HepG2 (cell line): ENCODE results near the gene CRAMP1. TPM values are rescaled to one million over a fixed set of nuclear protein-coding genes. Genes with fewer than 3 reads are reported as not detected.

Experiments
- AHR ChIP-seq: IDR thresholded peaks from 2 replicates; pipeline ENCODE4 v1.6.1; 2018; ENCODE audit warnings: missing genetic modification reagents, missing compliant biosample characterization
- CAMTA2 ChIP-seq: sonication (generic); formaldehyde crosslinking; IDR thresholded peaks from 2 replicates; pipeline ENCODE4 v1.4.0; 2020; ENCODE audit warnings: mild to moderate bottlenecking, missing genetic modification reagents, borderline replicate concordance
- CBX1 ChIP-seq: IDR thresholded peaks from one replicate; pipeline ENCODE4 v1.6.1; 2016; ENCODE audit warnings: antibody characterized with exemption, low read depth
- CREBL2 ChIP-seq: sonication (generic); formaldehyde crosslinking; IDR thresholded peaks from 2 replicates; pipeline ENCODE4 v1.8.1; 2023; ENCODE audit warnings: missing genetic modification reagents, mild to moderate bottlenecking, borderline replicate concordance
- GABPB1 ChIP-seq: IDR thresholded peaks from 2 replicates; pipeline ENCODE4 v1.6.1; 2016; ENCODE audit warnings: mild to moderate bottlenecking, missing genetic modification reagents, moderate library complexity, missing compliant biosample characterization
- KLF12 ChIP-seq: sonication (generic); formaldehyde crosslinking; IDR thresholded peaks from 2 replicates; pipeline ENCODE4 v1.4.0; 2020; ENCODE audit warnings: missing genetic modification reagents, borderline replicate concordance
- LCORL ChIP-seq, 2 experiments: fragments of 450-650 bp in 1 of 2; sonication (generic) in 1 of 2; formaldehyde crosslinking in 1 of 2; IDR thresholded peaks; 2 replicates each; pipeline versions ENCODE4 v1.5.0 to v1.6.1; 2017 to 2020; ENCODE audit warnings: antibody characterized with exemption in 1 of 2, missing genetic modification reagents in 1 of 2
- MTA3 ChIP-seq: sonication (generic); formaldehyde crosslinking; IDR thresholded peaks from 2 replicates; pipeline ENCODE4 v1.4.0; 2020; ENCODE audit warnings: missing genetic modification reagents
- NFE2L1 ChIP-seq: sonication (generic); formaldehyde crosslinking; IDR thresholded peaks from 2 replicates; pipeline ENCODE4 v1.4.0; 2020; ENCODE audit warnings: missing genetic modification reagents, mild to moderate bottlenecking, borderline replicate concordance
- NFKB2 ChIP-seq: sonication (generic); formaldehyde crosslinking; IDR thresholded peaks from 2 replicates; pipeline ENCODE4 v1.4.0; 2020; ENCODE audit warnings: missing genetic modification reagents, borderline replicate concordance
- REXO4 ChIP-seq: sonication (generic); formaldehyde crosslinking; IDR thresholded peaks from 2 replicates; pipeline ENCODE4 v1.8.0; 2022; ENCODE audit warnings: missing genetic modification reagents, mild to moderate bottlenecking, borderline replicate concordance
- SRF ChIP-seq: IDR thresholded peaks from 2 replicates; pipeline ENCODE4 v1.6.1; 2011; ENCODE audit warnings: mild to moderate bottlenecking, low read depth, low read length, moderate library complexity
- ZBTB39 ChIP-seq: sonication (generic); formaldehyde crosslinking; IDR thresholded peaks from 2 replicates; pipeline ENCODE4 v1.5.0; 2020; ENCODE audit warnings: missing genetic modification reagents
- ZFP82 ChIP-seq: sonication (generic); formaldehyde crosslinking; IDR thresholded peaks from 2 replicates; pipeline ENCODE4 v1.5.1; 2020; ENCODE audit warnings: mild to moderate bottlenecking, missing genetic modification reagents, borderline replicate concordance
- ZFX ChIP-seq: sonication (generic); formaldehyde crosslinking; IDR thresholded peaks from 2 replicates; pipeline ENCODE4 v1.4.0; 2020; ENCODE audit warnings: mild to moderate bottlenecking, low read depth, missing genetic modification reagents, moderate library complexity
- ZNF142 ChIP-seq: sonication (generic); formaldehyde crosslinking; IDR thresholded peaks from 2 replicates; pipeline ENCODE4 v1.4.0; 2020; ENCODE audit warnings: missing genetic modification reagents
- ZNF180 ChIP-seq: sonication (generic); formaldehyde crosslinking; IDR thresholded peaks from 2 replicates; pipeline ENCODE4 v1.4.0; 2020; ENCODE audit warnings: low read depth, missing genetic modification reagents, borderline replicate concordance
- ZNF644 ChIP-seq: IDR thresholded peaks from 2 replicates; pipeline ENCODE4 v1.6.1; 2016; ENCODE audit warnings: low read depth
- ZNF724P ChIP-seq: sonication (generic); formaldehyde crosslinking; IDR thresholded peaks from 2 replicates; pipeline ENCODE4 v1.8.0; 2022; ENCODE audit warnings: missing genetic modification reagents, borderline replicate concordance
- polyA plus RNA-seq, 8 experiments: library from polyadenylated mRNA; depleted of rRNA in 3 of 8; stranded (reverse) in 7 of 8; unstranded in 1 of 8; fragments of >200 nt; fragmentation: Illumina TruSeq in 4 of 8; extraction: Trizol in 4 of 8; gene quantifications; 2 replicates each; pipeline versions ENCODE4 v1.2.1 to v1.2.3, GENCODE V29; 2011 to 2016; ENCODE audit warnings: low read depth in 4 of 8, missing spikeins in 1 of 8, mixed read lengths in 1 of 8; ENCODE audit not compliant: insufficient read depth in 1 of 8
- total RNA-seq, 5 experiments: library from RNA; depleted of rRNA; stranded (reverse); fragments of >200 nt; fragmentation: Illumina TruSeq; extraction: Trizol; gene quantifications; 2 replicates each; pipeline ENCODE4 v1.2.3, GENCODE V29; 2016; ENCODE audit warnings: low read depth in 1 of 5
- TF ChIP-seq, protein P1 (sequence below): sonication (generic); formaldehyde crosslinking; IDR thresholded peaks from 2 replicates; pipeline ENCODE4 v1.5.0; 2020; ENCODE audit warnings: missing genetic modification reagents

The CRAMP1 gene
- total and polyA plus RNA-seq, 2 of the 13 experiments (the other 11 are each of a cell fraction or from before 2014, with no cell fraction given), result 6.8 to 9.7 TPM

- TF ChIP-seq ZNF724P (CRISPR knock-in tag), result peak; percentile 69
- no peak; the same call in 1 of the 2 replicates for TF ChIP-seq NFKB2
- no peak for TF ChIP-seq MTA3 (CRISPR knock-in tag)
- no peak for TF ChIP-seq CREBL2
- TF ChIP-seq ZBTB39 (CRISPR knock-in tag), result no peak
- no peak for TF ChIP-seq AHR (CRISPR knock-in tag)
- no peak for TF ChIP-seq ZNF142
- peak; percentile 86; the same call in 1 of the 2 replicates for TF ChIP-seq ZFP82
- TF ChIP-seq GABPB1, result peak; percentile 95
- TF ChIP-seq KLF12 (CRISPR knock-in tag), result peak; percentile 93
- TF ChIP-seq LCORL (IDR thresholded peaks at IDR 0.05), result no peak
- no peak for TF ChIP-seq LCORL (CRISPR knock-in tag; IDR thresholded peaks at IDR 0.05)
- TF ChIP-seq, protein P1, sequence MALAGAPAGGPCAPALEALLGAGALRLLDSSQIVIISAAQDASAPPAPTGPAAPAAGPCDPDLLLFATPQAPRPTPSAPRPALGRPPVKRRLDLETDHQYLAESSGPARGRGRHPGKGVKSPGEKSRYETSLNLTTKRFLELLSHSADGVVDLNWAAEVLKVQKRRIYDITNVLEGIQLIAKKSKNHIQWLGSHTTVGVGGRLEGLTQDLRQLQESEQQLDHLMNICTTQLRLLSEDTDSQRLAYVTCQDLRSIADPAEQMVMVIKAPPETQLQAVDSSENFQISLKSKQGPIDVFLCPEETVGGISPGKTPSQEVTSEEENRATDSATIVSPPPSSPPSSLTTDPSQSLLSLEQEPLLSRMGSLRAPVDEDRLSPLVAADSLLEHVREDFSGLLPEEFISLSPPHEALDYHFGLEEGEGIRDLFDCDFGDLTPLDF (CRISPR knock-in tag), result peak; percentile 64; the same call in 1 of the 2 replicates
- TF ChIP-seq ZNF644 (CRISPR knock-in tag), result no peak
- 0 out of 2 replicates have a peak, but pooled peaks have one; percentile 38 for TF ChIP-seq SRF
- TF ChIP-seq CAMTA2, result peak; percentile 74; the same call in 1 of the 2 replicates
- TF ChIP-seq REXO4 (CRISPR knock-in tag), result no peak
- TF ChIP-seq ZFX (CRISPR knock-in tag), result peak; percentile 95
- TF ChIP-seq ZNF180 (CRISPR knock-in tag), result peak; percentile 33; the same call in 1 of the 2 replicates
- TF ChIP-seq NFE2L1 (CRISPR knock-in tag), result no peak
- TF ChIP-seq CBX1, result no peak
Measured at GRCh38 chr16:1705688-1706385, 93.7 kb downstream of the CRAMP1 start, which contains the start of gene MAPK8IP3 (continued).
